T-helper 2 cell treated with Interferon-gamma antibody and Interleukin-4, amounts not matched to agents 100 ng/mL and 5 ng/mL, for 36 hours (primary cell): ENCODE data around the gene FOXP1. TPM values are rescaled to one million over a fixed set of nuclear protein-coding genes. Genes with fewer than 3 reads are reported as not detected.

Experiments
- intact Hi-C: fragments of 100-400 bp; cut with micrococcal nuclease; formaldehyde crosslinking; loops from one replicate; pipeline ENCODE4 v1.15.1; 2023
- total RNA-seq: library from RNA; stranded (reverse); gene quantifications from 2 replicates; pipeline ENCODE4 v1.2.3, GENCODE V29; 2022

FOXP1 gene
- total RNA-seq, 1 donor from 2014 or later: 113 TPM

DNA sequence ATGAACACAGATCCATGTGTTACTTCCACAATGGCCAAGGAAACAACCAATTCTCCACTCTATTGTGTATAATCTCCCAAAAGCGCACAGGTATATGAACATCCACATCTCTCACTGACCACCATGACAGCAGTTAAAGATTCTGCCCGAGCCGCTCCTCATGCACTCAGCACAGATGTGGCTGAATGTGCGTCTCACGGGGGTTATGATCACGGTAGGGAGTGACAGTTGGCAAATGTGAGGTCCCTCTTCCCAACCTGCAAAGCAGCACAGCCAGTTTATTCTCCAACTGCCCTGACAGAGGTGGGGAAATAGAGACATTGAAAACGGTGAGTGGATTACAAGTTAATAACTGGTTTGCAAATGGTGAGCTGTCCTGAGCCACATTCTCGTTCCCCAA is 17.6 kb downstream of the FOXP1 start:
- intact Hi-C loops: no loop called here

DNA sequence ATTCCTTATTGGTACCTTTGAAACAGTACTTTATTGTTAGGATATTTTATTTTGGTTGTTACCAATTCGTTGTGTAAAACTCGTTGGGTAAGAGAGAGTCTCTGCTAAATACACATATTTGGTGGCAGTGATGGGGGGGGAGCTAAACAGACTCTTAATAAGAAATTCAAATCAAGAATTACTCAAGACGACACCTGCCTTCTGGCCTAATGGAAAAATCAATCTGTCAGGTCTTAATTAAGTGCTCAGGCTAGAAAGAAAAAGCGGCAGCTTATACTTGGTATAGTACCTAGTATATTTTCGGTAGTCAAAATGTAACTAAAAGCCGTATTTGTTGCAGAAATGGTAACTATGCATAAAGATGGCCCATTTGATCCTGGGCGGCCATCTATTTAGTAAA is 18.2 kb downstream of the FOXP1 start:
- intact Hi-C loops: no loop called here

DNA sequence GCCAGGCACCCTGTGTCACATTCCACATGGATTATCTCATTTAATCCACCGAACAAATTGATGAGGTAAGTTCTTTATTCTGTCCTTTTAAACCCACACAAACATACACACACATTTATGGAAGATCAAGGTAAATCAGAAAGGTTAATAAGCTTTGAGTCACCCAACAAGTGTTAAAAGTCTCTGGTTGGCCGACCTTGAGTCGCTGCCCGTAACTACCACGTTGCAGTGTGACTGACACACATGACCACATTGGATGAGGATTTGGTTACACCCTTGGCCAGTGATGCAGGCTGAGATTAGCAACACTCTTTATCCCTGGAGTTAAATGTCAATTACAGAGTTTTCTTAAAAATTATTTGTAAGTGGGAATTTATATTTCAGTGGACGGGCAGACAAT is 19.2 kb downstream of the FOXP1 start:
- intact Hi-C loops: no loop called here

DNA sequence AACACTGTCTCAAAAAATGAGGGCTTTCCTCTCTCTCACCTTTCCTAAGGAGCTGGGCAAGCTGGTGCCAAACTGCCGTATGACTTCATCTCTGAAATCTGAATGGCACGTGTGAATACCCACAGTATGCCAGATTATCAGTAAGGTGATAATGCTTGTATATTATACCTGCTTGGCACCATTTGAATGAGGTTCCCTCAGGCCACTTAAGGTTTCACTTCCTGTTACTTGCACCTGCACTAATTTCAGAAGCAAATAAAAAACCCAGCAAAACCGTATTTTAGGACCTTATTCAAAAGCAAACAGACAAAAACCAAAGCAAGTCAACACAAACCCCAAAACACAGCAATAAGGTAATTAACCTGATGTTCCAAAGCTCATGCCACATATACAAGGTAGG is 19.7 kb downstream of the FOXP1 start:
- intact Hi-C loops: no loop called here

DNA sequence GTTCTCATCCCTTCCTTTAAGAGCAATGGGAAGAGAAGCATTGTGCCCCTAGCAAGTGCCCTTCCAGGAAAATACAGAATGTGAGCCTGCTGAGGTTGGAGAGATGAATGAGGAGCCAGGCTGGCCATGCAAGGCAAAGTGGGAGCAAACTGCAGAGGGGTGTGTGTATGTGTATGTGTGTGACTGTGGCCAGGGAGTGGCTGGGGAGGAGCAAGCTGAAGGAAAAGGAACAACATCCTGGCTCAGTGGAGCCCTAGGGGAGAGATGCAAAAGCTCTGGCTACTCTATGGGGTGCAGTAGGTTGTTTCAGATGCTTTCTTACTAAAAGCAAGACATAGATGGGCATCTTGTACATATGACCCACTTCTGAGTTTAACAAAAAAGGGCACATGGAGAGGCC is 20.6 kb downstream of the FOXP1 start:
- intact Hi-C loops: no loop called here

DNA sequence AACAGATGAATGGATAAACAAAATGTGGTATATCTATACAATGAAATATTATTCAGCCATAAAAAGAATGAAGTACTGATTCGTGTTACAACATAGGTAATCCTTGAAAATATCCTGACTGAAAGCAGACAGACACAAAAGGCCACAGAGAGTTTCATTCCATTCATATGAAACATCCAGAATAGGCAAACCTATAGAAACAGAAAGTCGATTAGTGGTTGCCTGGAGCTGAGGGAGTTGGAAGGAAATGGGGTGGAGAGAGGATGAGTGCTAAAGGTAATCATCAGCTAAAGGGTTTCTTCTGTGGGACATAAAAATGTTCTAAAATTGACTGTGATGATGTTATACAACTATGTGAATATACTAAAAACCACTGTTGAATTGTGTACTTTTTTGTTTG is 22.9 kb downstream of the FOXP1 start:
- intact Hi-C loops: no loop called here

DNA sequence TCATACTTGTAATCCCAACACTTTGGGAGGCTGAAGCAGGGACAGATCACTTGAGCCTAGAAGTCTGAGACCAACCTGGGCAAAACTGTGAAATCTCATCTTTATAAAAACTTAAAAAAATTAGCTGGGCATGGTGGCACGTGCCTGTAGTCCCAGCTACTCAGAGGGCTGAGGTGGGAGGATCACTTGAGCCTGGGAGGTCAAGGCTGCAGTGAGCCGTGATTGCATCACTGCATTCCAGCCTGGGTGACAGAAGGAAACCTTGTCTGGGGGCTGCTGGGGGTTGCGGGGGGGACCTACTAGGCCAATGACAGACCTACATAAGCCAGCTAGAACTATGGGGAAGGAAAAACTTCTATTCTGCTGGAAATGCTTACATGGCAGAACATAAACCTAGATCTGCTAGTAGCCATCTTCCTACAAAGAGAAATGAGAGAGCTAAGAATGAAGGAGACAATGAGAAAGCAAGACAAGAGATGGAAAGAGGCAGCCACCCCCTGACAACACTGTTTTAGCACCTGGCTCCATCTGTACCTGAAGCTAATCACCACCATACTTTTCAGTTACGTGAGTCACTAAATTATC is 23.9 kb downstream of the FOXP1 start:
- intact Hi-C loops: no loop called here

DNA sequence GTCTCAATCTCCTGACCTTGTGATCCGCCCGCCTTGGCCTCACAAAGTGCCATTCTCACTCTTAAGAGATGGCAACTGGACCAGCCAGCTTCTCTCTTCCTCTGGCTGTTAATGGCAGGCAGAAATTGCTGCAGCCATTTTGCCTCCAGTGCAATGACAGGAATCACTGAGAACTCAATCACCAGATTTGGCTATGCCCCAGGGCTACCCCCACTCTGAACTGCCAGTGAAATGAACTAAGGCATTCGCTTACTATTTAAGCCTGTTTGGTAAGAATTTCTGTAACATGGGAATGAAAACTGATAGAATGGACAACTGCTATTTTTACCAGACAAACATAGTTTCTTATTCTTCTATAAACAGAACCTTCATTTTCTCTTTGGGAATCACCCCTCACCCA is 24.5 kb downstream of the FOXP1 start:
- intact Hi-C loops: no loop called here

DNA sequence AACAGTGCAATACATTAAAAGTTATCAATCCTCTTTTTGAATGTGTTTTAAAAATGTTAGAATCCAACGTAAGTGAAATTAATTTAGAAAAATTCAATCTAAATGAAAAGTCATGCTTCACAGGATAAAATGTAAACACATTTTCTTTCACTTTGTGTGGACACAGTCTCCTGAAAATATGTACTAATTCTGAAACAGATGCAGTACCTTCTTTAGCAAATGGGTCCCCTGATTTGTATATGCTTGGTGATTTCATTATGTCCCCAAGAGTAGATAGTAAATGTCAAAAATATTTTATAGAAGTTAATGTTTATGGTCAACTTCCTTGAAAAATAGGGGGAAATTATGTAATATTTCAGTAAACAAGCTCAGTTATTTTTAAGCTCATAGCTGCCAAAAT is 28.9 kb downstream of the FOXP1 start:
- intact Hi-C loops: no loop called here

DNA sequence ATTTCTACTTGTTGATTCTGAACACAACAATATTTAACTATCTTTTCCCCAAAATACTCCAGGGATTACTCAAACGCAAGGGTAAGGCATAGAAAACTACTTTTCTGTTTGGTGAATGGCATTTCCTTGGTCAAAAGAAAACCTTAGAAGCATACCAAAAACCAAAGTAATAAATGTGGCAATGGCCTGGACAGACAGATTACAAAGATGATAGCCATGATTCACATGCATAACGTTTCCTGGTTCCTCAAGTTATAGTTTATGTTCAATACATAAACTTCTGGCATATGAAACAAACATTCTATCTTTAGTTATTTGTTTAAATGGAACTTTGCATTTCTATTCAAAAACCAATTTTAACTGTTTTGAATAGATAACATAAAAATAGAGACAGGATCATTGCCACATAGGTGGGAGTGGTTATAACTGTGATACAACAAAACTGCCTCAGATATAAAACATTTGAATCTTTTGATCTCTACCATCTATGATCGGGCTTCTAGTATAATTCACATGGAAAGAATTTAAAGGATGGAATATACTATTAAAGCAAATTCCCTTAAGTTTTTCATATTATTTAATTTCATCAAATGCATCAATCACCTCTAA is 32.1 kb downstream of the FOXP1 start:
- intact Hi-C loops: no loop called here

DNA sequence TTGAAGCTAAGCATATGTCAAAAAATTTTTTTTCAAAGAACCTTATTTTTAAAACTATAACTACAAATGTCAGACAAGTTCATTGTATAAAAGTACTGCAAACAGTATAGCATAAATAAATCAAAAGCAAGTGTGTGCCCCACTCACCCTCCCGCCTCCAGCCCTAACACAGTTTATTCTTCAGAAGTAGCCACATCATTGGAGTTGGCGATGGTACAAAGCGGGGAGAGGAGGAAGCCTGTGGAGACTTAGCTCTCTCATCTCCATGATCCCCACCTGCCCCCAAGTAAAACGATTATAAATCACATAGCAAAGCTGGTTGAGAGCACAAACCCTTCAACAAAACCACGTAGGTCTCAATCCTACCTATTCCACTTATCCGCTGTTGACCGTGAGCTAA is 33.6 kb downstream of the FOXP1 start:
- intact Hi-C loops: no loop called here

DNA sequence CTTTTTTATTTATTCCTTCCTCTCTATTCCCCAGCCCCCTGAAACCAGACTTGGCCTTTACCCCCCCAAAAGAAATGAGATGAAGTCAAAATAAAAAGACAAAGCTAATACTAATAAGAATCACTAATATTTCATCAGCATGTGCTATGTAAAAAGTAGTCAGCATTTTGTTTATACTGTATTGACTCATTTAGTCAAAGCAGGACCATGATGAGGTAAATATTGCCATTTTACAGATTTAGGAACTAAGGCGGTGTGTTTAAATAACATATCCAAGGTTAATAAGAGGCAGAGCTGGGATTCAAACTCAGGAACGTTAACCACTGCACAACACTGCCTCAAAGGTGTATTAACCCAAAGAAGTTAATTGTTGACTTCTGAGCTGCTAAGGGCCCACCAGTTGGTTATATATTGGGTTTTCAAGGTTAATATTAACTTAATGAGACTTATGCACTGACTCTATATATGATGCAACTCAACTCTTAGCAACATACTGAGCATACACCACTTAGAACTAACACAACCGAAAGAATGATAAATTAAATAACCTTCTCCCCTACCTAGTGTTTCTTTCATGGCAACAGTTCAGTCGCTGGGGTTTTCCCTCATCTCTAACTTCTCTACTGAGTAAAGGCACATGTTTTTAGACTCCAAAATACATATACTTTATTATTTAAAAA is 34.7 kb downstream of the FOXP1 start:
- intact Hi-C loops: no loop called here

DNA sequence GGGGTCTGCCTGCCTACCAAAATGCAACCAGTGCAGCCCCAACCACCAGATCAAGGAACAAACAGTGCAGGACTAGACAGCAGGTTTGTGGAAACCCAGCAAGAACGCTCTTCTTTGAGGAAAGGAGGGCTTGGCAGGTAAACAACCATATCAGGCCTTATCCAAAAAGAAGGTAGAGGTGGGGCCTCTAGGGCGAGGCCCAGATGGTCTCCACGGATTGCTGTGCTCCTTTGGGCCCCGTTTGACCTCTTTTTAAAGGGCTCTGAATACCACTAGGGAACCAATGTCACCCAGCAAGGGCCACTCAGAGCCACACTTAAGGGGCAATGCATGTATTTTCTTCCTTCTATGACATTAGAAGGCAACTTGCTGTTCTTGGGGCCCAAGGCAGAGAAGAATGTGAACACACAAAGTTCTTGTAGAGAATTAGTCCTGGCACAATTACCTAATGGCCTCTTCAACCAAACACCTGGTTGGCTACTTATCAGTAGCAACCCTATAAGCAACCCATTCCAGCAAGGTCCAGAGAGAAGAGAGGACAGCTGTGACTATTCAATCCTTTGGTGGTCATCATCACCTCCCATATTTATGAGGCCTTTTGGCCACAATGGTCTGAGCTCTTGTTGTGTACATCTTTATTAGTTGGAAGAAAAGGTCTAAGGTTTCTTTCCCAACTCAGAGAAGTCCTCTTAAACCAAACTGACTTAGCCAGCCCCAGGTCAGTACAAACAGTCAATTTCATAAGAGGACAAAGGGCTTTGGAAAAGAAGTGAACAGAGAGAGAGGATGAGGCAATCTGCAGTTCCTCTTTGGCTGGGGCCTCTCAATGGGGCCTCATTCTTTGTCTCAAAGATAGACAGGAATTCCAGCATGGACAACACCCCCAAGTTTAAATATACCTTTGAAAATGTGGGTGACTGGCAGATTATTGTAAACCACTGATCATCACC is 36.0 kb downstream of the FOXP1 start:
- intact Hi-C loops: no loop called here

DNA sequence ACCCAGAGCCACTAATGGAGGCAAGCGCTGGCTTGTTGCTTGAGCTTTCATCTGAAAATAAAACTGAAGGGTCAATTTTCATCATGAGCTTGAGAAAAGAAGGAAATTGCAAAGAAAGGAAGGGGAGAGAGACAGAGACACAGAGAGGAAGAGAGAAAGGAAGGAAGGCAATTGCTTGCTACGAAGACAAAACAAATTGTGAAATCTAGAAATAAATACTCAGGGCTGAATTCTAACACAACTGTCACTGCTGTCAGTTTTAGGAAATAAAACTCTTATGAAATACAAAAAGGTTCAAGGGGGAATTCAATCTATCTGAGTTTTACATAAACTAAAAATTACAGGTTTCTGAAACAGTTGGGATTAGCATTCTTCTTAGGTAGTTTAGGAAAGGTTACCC is 36.7 kb downstream of the FOXP1 start:
- intact Hi-C loops: no loop called here

DNA sequence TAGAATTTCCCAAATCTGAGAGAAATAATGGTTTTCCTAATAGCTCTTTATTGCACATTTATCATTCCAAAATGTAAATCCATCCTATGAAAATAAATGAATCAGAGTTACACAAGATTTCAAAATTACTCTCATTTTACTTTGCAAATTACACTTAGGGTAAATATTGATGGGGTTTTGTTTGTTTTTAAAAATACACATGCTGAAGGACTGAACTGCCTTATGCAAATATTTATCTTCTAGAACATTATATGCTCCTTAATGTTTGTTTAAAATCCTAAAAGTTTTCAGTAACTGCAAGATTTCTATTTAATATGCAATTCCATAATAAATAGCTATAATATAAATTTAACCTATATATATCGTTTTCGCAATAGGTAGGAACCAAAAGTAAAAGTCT is 38.2 kb downstream of the FOXP1 start:
- intact Hi-C loops: no loop called here

DNA sequence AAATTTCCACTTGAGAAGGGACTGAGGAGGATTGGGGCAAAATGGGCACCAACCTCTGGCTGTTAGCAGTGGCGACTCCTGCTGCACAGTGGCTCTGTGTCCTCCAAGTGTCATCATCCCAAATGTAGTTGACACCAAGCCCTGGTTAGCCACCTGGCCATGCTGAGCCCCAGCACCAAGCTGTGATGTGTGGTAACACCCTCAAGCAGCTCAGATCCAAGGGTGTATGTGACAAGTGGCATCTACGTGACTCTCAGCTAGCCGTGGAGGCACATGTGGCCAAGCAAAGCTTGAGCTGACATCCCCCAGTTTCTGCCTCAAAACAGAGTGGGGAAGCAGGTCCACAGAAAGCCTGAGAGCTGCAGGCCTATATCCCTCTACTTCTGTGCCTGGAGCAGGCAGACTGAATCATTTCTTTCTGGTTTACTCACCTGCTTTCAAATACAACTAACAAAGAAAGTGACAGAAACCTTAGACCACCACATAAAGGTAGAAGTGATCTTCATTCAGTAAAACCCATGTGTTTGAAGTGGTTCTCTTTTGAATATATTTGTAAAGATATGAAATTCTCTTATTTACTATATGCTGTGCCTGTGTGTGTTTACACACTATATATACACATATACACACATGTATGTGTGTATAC is 40.0 kb downstream of the FOXP1 start:
- intact Hi-C loops: no loop called here

DNA sequence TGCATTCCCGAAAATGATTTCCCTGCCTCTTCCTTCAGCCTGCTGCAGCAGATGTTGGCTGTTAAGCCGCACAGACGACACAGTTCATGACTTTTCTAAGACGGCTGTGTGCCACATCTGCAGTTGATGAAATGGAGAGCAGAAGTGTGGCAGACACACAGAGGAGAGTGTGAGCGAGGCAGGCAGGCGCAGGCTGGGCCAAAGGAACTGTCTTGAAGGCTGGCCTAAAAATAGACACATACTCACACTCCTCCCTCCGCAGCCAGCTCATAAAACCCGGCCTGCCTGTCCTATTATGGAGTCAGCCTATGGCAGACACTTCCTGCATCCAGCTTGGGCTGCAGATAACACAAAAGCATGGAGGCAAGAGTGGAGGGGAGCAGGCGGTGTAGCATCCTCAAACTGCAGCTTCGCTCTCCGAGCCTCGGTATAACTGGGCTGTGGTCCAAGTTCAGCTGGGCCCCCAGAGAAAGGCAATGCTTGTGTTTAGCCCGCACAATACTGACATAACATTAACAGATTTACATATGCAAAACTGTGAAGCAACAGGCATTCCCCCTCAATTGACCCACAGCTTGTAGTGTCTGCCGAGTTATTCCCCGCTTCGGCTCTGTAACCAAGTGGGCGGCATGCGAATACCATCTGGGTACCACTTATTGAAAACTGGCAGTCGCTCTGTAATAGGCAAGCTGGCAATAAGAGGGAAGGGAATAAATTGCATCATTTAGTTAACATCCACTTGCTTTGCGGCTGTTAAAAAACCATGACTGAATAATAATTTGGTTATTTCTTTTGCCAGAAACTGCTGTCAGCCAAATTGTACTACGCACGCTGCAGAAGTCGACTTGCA is 40.8 kb downstream of the FOXP1 start:
- intact Hi-C loops: no loop called here

DNA sequence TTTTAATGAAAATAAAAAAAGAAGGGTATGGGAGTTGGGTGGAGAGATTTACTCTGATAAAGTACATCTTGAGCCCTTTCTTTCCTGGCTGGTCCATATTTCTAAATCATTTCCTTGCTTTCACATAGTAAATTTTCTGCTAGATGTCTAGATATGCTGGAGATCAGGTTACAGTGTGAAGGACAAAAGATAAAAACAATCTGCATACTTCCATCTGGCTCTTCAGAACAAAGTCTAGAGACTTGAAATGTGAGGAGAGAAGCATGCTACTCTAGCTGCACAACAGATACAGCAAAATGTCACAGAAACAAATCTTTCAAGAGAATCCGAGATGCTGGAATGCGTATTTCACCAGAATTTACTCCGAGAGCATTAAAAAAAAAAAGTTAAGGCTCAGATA is 42.2 kb downstream of the FOXP1 start:
- intact Hi-C loops: no loop called here

DNA sequence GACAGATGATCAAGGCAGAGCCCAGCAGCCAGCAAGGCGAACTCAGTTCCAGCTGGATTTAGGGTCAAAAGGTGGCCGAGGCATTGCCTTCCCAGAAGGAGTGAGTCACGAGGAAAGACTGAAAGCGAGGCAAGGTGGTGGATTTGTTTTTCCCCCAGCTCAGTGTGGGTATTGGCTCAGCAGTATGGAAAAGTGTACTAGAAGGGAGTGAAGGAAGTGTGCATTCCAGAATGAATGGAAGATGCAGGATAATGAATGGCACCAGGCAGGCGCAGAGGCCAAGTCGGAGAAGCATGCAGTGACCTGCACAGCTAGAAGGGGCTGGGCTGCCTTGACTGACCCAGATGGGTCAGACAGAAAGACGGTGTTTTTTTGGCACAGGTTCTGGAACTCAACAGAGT is 46.3 kb downstream of the FOXP1 start:
- intact Hi-C loops: no loop called here

DNA sequence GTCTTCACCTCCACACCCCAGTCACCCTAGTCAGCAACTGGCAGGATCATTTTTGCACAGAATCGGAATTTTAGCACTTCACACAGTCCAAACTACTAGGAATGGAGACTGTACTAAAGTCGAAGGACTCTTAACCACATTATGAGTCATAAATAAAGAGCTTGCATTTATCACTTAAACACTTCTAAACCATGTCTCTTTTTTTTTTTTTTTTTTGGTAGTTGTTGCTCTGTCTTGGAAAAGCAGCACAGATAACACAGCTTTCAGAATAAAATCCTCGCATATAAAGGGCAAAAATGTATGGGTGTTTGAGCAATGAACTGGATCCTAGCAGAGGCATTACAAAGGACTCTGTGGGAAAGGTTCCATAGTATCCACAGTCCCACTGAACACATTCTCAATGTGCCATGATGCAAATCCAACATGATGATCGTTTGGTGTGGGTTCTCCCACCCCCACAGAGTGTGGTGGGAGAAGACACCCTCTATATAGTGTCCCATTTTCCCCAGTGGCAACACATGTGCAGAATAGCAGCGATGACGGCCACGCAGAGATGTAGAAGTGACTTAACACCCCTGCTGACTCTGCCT is 47.1 kb downstream of the FOXP1 start:
- intact Hi-C loops: no loop called here
